CD14-positive monocyte (primary cell): ENCODE measurements around the gene FARP2. TPM values are rescaled to one million over a fixed set of nuclear protein-coding genes. Genes with fewer than 3 reads are reported as not detected.
"Not testable (repeated sequence)": the region's sequence is repeated elsewhere in the genome, so short reads cannot be mapped to it uniquely, and the experiment has no call there.

Experiments used
- DNase-seq, 3 donors: peaks; one replicate each; pipeline ENCODE4 v3.0.0-alpha.2; 2011 to 2022
- H2AFZ ChIP-seq: 2 replicates; pipeline ENCODE4 v1.6.0; 2012; ENCODE audit warnings: mild to moderate bottlenecking, low read depth, low read length, inconsistent platforms; ENCODE audit not compliant: insufficient read depth, poor library complexity, severe bottlenecking
- H3K27ac ChIP-seq, 2 donors: 1 replicate in 1 of 2; 2 replicates in 1 of 2; pipeline ENCODE4 v1.5.1; 2012 to 2013; ENCODE audit warnings: low read length in 2 of 2, control low read depth in 1 of 2, inconsistent platforms in 1 of 2, low read depth in 1 of 2, mild to moderate bottlenecking in 1 of 2
- H3K27me3 ChIP-seq, 2 donors: one replicate each; pipeline versions ENCODE4 v1.6.0 to v1.6.1; 2011 to 2013; ENCODE audit warnings: low read length in 2 of 2; ENCODE audit not compliant: control insufficient read depth in 2 of 2, insufficient read depth in 2 of 2
- H3K36me3 ChIP-seq, 2 donors: replicated peaks in 1 of 2; 1 replicate in 1 of 2; 2 replicates in 1 of 2; pipeline versions ENCODE4 v1.5.1 to v1.6.1; 2012 to 2013; ENCODE audit warnings: low read length in 2 of 2, control low read depth in 1 of 2, inconsistent platforms in 1 of 2, mild to moderate bottlenecking in 1 of 2; ENCODE audit not compliant: insufficient read depth in 2 of 2, control insufficient read depth in 1 of 2
- H3K4me1 ChIP-seq, 2 donors: 1 replicate in 1 of 2; 2 replicates in 1 of 2; pipeline versions ENCODE4 v1.5.1 to v1.6.1; 2012 to 2013; ENCODE audit warnings: low read length in 2 of 2, control low read depth in 1 of 2, inconsistent platforms in 1 of 2, mild to moderate bottlenecking in 1 of 2, moderate library complexity in 1 of 2; ENCODE audit not compliant: insufficient read depth in 2 of 2, control insufficient read depth in 1 of 2
- H3K4me2 ChIP-seq: replicated peaks from 2 replicates; pipeline ENCODE3; 2012; ENCODE audit warnings: low read length, moderate library complexity, mild to moderate bottlenecking; ENCODE audit not compliant: poor library complexity, severe bottlenecking; ENCODE audit errors: extremely low read depth
- H3K4me3 ChIP-seq, 3 experiments: fragments of 200-600 bp in 1 of 3; sonication (generic) in 1 of 3; replicated peaks in 1 of 3; 1 replicate in 2 of 3; 2 replicates in 1 of 3; pipeline ENCODE4 v1.5.1; 2011 to 2013; ENCODE audit warnings: low read length in 3 of 3, mild to moderate bottlenecking in 3 of 3, control low read depth in 2 of 3, low read depth in 2 of 3, inconsistent platforms in 1 of 3, moderate library complexity in 1 of 3
- H3K79me2 ChIP-seq: 2 replicates; pipeline ENCODE4 v1.6.0; 2012; ENCODE audit warnings: mild to moderate bottlenecking, control low read depth, inconsistent platforms, low read length, moderate library complexity; ENCODE audit not compliant: insufficient read depth
- H3K9ac ChIP-seq: 2 replicates; pipeline ENCODE4 v1.6.0; 2017; ENCODE audit warnings: low read length, mild to moderate bottlenecking; ENCODE audit not compliant: insufficient read depth, poor library complexity, severe bottlenecking
- H3K9me3 ChIP-seq, 2 donors: replicated peaks in 1 of 2; 1 replicate in 1 of 2; 2 replicates in 1 of 2; pipeline versions ENCODE4 v1.5.1 to v1.6.1; 2012 to 2013; ENCODE audit warnings: low read length in 2 of 2, control low read depth in 1 of 2; ENCODE audit not compliant: control insufficient read depth in 1 of 2, insufficient read depth in 1 of 2
- H4K20me1 ChIP-seq: 2 replicates; pipeline ENCODE4 v1.6.0; 2012; ENCODE audit warnings: mild to moderate bottlenecking, low read length, control low read depth, moderate library complexity; ENCODE audit not compliant: insufficient read depth
- H3K27ac Mint-ChIP-seq, 7 donors: one replicate each; pipeline ENCODE4 v1.8.0; 2020; ENCODE audit warnings: mild to moderate bottlenecking in 7 of 7, mixed read lengths in 7 of 7, moderate library complexity in 6 of 7, inconsistent platforms in 2 of 7
- H3K27me3 Mint-ChIP-seq, 3 donors: one replicate each; pipeline ENCODE4 v1.8.0; 2021 to 2022; ENCODE audit warnings: low read depth in 3 of 3, mild to moderate bottlenecking in 3 of 3, mixed read lengths in 3 of 3, moderate library complexity in 3 of 3, inconsistent platforms in 1 of 3
- H3K36me3 Mint-ChIP-seq, 2 donors: one replicate each; pipeline ENCODE4 v1.8.0; 2020; ENCODE audit warnings: mixed read lengths in 2 of 2, inconsistent platforms in 1 of 2, mild to moderate bottlenecking in 1 of 2
- H3K4me1 Mint-ChIP-seq: one replicate; pipeline ENCODE4 v1.8.0; 2020; ENCODE audit warnings: mild to moderate bottlenecking, mixed read lengths
- H3K4me3 Mint-ChIP-seq, 2 donors: one replicate each; pipeline ENCODE4 v1.8.0; 2020; ENCODE audit warnings: mild to moderate bottlenecking in 2 of 2, mixed read lengths in 2 of 2, moderate library complexity in 1 of 2
- H3K9me3 Mint-ChIP-seq, 7 donors: one replicate each; pipeline ENCODE4 v1.8.0; 2020 to 2022; ENCODE audit warnings: mixed read lengths in 7 of 7, mild to moderate bottlenecking in 6 of 7, moderate library complexity in 6 of 7, inconsistent platforms in 2 of 7
- WGBS: methylation state at CpG from one replicate; pipeline ENCODE4 v1.1.5; 2013; ENCODE audit warnings: missing lambda C conversion rate; ENCODE audit not compliant: insufficient coverage; 5-methylcytosine and 5-hydroxymethylcytosine counted together
- intact Hi-C, 2 donors: fragments of 100-400 bp; cut with micrococcal nuclease; formaldehyde crosslinking; loops; one replicate each; pipeline versions ENCODE4 v1.15.0 to v1.15.1; 2023
- polyA plus RNA-seq, 3 donors: library from polyadenylated mRNA; depleted of rRNA in 1 of 3; unstranded in 2 of 3; stranded (reverse) in 1 of 3; fragments of 300-500 nt in 2 of 3; fragments of >200 nt in 1 of 3; fragmentation: Illumina TruSeq in 2 of 3; gene quantifications; 1 replicate in 2 of 3; 2 replicates in 1 of 3; pipeline ENCODE4 v1.2.3, GENCODE V29; 2012 to 2021
- TF ChIP-seq, protein P1 (sequence below): fragments of 200-600 bp; IDR thresholded peaks from one replicate; pipeline ENCODE4 v1.8.0; 2022; ENCODE audit warnings: antibody characterized with exemption, mild to moderate bottlenecking

The FARP2 gene
- polyA plus RNA-seq, 3 donors: 6.7 to 8.5 (median 7.3) TPM

DNA sequence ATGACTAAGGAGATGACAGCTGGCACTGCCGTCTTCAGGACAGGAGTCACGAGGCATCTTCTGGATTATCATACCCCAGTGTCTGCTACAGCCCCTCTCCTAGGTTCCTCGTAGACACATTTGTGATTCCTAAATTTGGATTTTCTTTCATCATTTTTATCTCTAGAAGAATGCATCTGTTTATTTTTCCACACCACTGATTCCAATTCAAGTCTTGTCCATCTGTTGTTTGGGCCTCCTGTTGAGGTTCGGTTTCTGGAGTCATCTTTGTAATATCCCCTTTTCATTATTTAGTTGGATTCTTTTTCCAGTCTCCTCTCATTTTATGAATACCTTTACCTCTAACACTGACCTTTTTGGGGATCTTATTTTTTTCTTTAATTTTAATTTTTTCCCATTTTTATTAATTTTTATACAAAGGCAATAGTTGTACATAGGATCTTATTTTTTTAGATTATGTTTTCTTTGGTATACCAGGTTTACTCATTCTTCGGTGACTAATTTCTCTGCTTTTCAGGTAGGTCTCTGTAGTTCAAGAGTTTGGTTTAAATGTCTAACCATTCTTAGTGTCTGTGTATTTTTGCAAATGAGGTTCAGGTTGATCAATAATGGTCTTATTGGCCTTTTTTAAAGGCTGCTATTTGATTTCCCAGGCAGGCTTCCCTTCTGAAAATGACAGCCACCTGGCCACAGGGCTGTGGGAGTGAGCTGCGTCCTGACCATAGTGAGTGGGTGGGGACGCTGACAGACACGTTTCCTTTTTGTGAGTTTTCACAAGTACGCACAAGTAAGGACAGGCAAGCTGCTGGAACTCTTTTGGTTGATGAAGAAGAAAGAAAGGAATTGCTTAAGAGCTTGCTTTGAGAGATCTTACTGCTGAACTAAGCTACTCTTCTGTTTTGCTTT, 34.5 kb downstream of the FARP2 start:
- DNase-seq: no peak
- Histone ChIP-seq H3K4me2 (no peak overlapping the region), H3K27me3 (no peaks in the 10 kb centered on the region), H3K79me2 (no peaks in the 10 kb centered on the region), H3K4me1 (no peaks in the 10 kb centered on the region), H3K4me3 (no peak overlapping the region), H3K9me3 (peaks cover 0 to 3% of the 10 kb centered on the region in 2 donors), H2AFZ (no peak overlapping the region), H3K9ac (no peak overlapping the region), H3K27ac (no peak overlapping the region), H4K20me1 (no peaks in the 10 kb centered on the region), H3K36me3 (peaks cover 0 to 6% of the 10 kb centered on the region in 2 donors)
- peaks cover 0 to 2% (median 1%) of the 10 kb centered on the region in 3 donors for H3K27me3 Mint-ChIP-seq
- peaks cover 2 to 19% of the 10 kb centered on the region in 2 donors for H3K36me3 Mint-ChIP-seq
- WGBS: 93% methylated on average over 7 of the region's 9 CpGs
- no peak overlapping the region for H3K4me3 Mint-ChIP-seq
- TF ChIP-seq, protein P1, sequence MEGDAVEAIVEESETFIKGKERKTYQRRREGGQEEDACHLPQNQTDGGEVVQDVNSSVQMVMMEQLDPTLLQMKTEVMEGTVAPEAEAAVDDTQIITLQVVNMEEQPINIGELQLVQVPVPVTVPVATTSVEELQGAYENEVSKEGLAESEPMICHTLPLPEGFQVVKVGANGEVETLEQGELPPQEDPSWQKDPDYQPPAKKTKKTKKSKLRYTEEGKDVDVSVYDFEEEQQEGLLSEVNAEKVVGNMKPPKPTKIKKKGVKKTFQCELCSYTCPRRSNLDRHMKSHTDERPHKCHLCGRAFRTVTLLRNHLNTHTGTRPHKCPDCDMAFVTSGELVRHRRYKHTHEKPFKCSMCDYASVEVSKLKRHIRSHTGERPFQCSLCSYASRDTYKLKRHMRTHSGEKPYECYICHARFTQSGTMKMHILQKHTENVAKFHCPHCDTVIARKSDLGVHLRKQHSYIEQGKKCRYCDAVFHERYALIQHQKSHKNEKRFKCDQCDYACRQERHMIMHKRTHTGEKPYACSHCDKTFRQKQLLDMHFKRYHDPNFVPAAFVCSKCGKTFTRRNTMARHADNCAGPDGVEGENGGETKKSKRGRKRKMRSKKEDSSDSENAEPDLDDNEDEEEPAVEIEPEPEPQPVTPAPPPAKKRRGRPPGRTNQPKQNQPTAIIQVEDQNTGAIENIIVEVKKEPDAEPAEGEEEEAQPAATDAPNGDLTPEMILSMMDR: no peak
- intact Hi-C loops: no loop called here
- no peaks in the 10 kb centered on the region for H3K4me1 Mint-ChIP-seq
- no peak overlapping the region for H3K27ac Mint-ChIP-seq
- H3K9me3 Mint-ChIP-seq: peaks cover 0 to 6% (median 0%) of the 10 kb centered on the region in 7 donors

DNA sequence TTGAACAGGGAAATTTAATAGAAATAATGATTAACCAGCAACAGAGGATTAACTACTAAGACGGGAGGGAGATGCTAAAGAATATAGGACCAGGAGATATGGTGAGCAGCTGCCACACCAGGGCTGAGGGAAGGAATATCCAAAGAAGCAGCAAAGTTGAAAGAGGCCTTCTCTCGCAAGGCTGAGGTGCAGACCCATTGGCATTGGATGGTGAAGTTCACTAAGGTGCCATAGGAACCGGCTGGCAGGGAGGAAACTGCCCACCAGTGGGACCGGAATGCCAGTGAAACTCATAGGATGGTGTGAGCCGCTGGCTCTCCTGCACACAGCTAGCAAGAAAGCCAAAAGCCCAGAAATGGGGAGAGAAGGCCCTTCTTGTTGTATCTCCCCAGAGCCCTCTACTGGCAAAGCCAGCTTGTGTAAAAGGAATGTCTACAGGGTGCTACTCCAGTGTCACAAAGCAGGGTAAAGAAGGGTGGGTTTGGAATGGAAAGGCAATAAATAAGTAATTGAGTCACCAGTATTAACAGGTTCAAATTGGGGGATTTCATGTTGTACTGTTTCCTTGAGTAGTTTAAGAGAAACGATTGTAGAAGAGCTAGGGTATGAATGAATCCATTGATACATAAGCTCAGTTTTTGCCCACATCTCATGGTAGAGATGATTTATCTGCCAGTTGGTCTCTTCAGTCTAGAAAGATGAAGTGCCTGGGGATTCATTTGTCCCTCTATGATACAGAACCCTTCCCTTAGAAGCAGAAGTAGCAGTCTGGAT, 36.0 kb downstream of the FARP2 start:
- no peak overlapping the region for H3K4me2 ChIP-seq
- WGBS: 78% methylated on average over 5 of the region's 6 CpGs
- peaks cover 0 to 6% (median 0%) of the 10 kb centered on the region in 7 donors for H3K9me3 Mint-ChIP-seq

DNA sequence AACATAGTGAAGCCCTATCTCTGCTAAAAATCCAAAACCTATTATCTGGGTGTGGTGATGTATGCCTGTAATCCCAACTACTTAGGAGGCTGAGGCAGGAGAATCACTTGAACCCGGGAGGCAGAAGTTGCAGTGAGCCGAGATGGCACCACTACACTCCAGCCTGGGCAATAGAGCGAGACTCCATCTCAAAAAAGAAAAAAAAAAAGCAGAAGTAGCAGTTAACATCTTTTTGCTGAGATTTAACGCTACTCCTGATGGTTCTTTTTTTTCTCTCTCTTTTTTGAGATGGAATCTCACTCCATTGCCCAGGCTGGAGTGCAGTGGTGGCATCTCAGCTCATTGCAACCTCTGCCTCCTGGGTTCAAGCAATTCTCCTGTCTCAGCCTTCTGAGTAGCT, 36.7 kb downstream of the FARP2 start:
- WGBS: 100% methylated on average over 1 of the region's 4 CpGs
- H3K4me3 Mint-ChIP-seq, H3K36me3 ChIP-seq, H3K27me3 Mint-ChIP-seq, H3K4me1 ChIP-seq, H3K9me3 ChIP-seq, H3K79me2 ChIP-seq, H3K27ac ChIP-seq, DNase-seq, H3K4me1 Mint-ChIP-seq, H3K27me3 ChIP-seq, H3K9me3 Mint-ChIP-seq, H2AFZ ChIP-seq, intact Hi-C loops, H3K9ac ChIP-seq, H3K27ac Mint-ChIP-seq, H4K20me1 ChIP-seq, H3K4me2 ChIP-seq, H3K4me3 ChIP-seq: not testable (repeated sequence)
- H3K36me3 Mint-ChIP-seq: peaks cover 6 to 17% of the 10 kb centered on the region in 2 donors

More for the DNA sequence above, 36.0 kb downstream of the FARP2 start:
- Mint-ChIP-seq H3K27me3 (peaks cover 0 to 2% (median 1%) of the 10 kb centered on the region in 3 donors), H3K4me3 (no peak overlapping the region), H3K36me3 (peaks cover 6 to 18% of the 10 kb centered on the region in 2 donors), H3K4me1 (no peaks in the 10 kb centered on the region), H3K27ac (no peak overlapping the region)
- no peak for DNase-seq
- TF ChIP-seq, protein P1: no peak
- Histone ChIP-seq H2AFZ (no peak overlapping the region), H3K9ac (no peak overlapping the region), H3K27me3 (no peaks in the 10 kb centered on the region), H3K4me1 (no peaks in the 10 kb centered on the region), H3K79me2 (no peaks in the 10 kb centered on the region), H4K20me1 (no peaks in the 10 kb centered on the region), H3K27ac (no peak overlapping the region), H3K4me3 (no peak overlapping the region), H3K36me3 (peaks cover 0 to 8% of the 10 kb centered on the region in 2 donors), H3K9me3 (peaks cover 0 to 3% of the 10 kb centered on the region in 2 donors)
- intact Hi-C loops: no loop called here
